Measurements from ENCODE around the gene ADCK2.

GRCh38 chr7:140723006-140723405, 50.3 kb downstream of the ADCK2 start:
- TF ChIP-seq CTCF (conservative IDR thresholded peaks at IDR 0.05; ENCODE audit: low read length) = no peak
- TF ChIP-seq EZH2phosphoT487 (IDR thresholded peaks at IDR 0.05; ENCODE audit: borderline replicate concordance) = no peak

Measured in Loucy (cell line).